Right ventricle myocardium inferior (tissue), 1 donor: ENCODE data around the gene DOCK11. TPM values are rescaled to one million over a fixed set of nuclear protein-coding genes. Genes with fewer than 3 reads are reported as not detected.
"Not testable (repeated sequence)": the region's sequence is repeated elsewhere in the genome, so short reads cannot be mapped to it uniquely, and the experiment has no call there.

Experiments used
- ATAC-seq: fragments of 200-7000 bp; cut with Tn5 transposase; one replicate; pipeline ENCODE4 v1.9.1; 2020; ENCODE audit warnings: mild to moderate bottlenecking, moderate library complexity
- DNase-seq: peaks from one replicate; pipeline ENCODE4 v3.0.0; 2021; ENCODE audit errors: missing footprints
- intact Hi-C: fragments of 100-400 bp; cut with DNase I; formaldehyde crosslinking; loops from one replicate; pipeline ENCODE4 v1.11.0; 2022
- long read RNA-seq: library from polyadenylated mRNA; unstranded; transcript quantifications from one replicate; pipeline ENCODE4 v2.0.0, GENCODE V29; 2021
- total RNA-seq: library from RNA; stranded (reverse); fragmentation: NEBNext Ultra II Directional; extraction: Animal tissue kit (Norgen Biotek cat#: 25700); gene quantifications from one replicate; pipeline ENCODE4 v1.2.1, GENCODE V29; 2021
- donor health status: DM: no; HTN: yes; CAD: no; lungs with severe emphysema.

Gene DOCK11
- 6.9 TPM for total RNA-seq
- long read RNA-seq = 0 reads

DNA sequence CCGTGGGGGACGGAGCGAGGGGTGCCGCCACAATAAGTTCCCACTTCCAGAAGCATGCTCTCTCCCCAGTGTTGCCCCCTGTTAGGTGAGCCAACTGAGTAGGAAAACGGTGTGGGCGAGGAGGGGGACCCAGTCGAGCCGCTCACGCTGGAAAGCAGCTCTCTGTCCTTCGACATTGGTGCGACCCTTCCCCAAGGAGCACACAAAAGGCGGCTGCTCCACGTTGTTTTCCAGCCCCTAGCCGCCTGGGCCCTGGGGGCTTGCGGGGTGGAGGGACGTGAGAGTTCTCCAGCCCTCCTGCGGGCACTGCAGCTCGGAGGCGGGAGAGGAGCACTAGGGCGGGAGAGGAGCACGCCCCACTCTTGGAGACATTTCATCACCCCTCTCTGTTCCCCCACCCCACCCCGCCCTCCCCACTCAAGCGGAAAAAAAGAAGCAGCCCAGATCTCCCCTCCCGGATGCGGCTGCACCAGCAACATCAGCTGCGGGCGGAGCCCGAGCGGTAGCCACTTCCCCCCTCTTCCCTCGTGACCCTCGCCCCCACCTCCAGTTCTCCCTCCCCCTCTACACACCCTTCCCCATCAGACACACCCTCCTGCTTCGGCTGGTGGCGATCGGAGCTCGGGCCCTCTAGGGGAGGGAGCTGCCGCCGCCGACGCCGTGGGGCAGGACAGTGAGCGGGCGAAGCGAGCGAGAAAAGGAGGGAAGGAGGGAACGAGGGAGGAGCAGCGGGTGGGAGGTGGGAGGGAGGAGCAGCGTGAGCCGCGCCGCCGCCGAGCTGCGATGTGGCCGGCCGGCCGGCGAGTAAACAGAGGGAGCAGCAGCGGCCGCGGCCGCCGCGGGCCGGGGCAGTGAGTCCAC, at the start of gene DOCK11:
DOCK11 (plus strand) TSS at position 755 of the 861 bp plus-strand sequence. CDS start 157 bp downstream, outside the sequence.
- ATAC-seq = peak; percentile 96
- intact Hi-C loops = no loop called here
- DNase-seq = peak; percentile 91

- intact Hi-C loops = no loop called here
- no peak for DNase-seq
- ATAC-seq = no peak
Observed at GRCh38 chrX:118448273-118448783, 47.3 kb upstream of the DOCK11 start.

GRCh38 chrX:118455013-118455412, 40.6 kb upstream of the DOCK11 start:
- ATAC-seq = no peak
- intact Hi-C loops = no loop called here
- DNase-seq = no peak

GRCh38 chrX:118459494-118459893, 36.1 kb upstream of the DOCK11 start:
- DNase-seq = no peak
- no peak for ATAC-seq
- intact Hi-C loops = no loop called here

DNA sequence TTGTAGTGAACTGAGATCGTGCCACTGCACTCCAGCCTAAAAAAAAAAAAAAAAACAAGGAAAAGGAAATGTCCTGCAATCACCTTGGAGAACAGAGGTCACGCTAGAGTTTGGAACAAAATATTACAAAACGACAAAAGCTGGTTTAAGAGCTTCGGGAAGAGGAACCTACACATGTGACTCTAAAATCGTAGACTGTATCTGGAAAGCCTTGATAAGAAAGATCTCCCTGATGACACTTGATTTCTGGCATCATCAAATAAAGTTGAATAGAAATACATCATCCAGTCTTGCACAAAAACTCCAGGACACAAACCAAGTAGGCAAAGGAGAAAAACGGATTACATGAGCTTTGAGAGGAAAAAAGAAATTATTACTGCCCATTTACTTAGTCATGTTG, 31.1 kb upstream of the DOCK11 start:
- no peak for ATAC-seq

GRCh38 chrX:118468122-118468521, 27.5 kb upstream of the DOCK11 start:
- no peak for DNase-seq
- intact Hi-C loops = no loop called here
- ATAC-seq = no peak

More for the DNA sequence above, 31.1 kb upstream of the DOCK11 start:
- DNase-seq = no peak
- intact Hi-C loops = loop anchor here (5.0 kb wide), 1 partner anchor 138 kb away; no protein-coding TSS in a partner anchor

DNA sequence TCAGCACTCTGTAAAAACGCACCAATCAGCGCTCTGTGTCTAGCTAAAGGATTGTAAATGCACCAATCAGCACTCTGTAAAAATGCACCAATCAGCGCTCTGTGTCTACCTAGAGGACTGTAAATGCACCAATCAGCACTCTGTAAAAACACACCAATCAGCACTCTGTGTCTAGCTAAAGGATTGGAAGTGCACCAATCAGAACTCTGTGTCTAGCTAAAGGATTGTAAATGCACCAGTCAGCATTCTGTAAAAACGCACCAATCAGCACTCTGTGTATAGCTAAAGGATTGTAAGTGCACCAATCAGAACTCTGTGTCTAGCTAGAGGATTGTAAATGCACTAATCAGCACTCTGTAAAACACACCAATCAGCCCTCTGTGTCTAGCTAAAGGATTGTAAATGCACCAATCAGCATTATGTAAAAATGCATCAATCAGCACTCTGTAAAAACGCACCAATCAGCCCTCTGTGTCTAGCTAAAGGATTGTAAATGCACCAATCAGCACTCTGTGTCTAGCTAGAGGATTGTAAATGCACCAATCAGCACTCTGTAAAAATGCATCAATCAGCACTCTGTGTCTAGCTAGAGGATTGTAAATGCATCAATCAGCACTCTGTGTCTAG, 24.8 kb upstream of the DOCK11 start:
- DNase-seq, ATAC-seq, intact Hi-C loops: not testable (repeated sequence)

- ATAC-seq = no peak
- no peak for DNase-seq
- intact Hi-C loops = no loop called here
Observed at GRCh38 chrX:118474586-118474985, 21.0 kb upstream of the DOCK11 start.

- ATAC-seq = no peak
- no peak for DNase-seq
- intact Hi-C loops = no loop called here
Observed at GRCh38 chrX:118475903-118476302, 19.7 kb upstream of the DOCK11 start.

DNA sequence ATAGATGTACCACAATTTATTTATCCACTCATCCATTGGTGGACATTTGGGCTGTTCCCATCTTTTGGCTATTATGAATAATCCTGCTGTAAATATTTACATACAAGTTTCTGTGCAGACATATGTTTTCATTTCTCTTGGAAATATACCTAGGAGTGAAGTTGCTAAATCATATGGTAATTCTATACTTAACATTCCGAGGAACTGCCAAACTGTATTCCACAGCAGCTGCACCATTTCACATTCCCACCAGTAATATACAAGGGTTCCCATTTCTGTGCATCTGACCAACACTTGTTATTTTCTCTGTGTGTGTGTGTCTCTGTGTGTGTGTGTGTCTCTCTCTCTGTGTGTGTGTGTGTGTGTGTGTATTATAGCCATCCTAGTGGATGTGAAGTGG, 15.4 kb upstream of the DOCK11 start:
- ATAC-seq (no peak), DNase-seq (no peak)
- intact Hi-C loops = no loop called here

- intact Hi-C loops, DNase-seq, ATAC-seq: not testable (repeated sequence)
Observed at GRCh38 chrX:118482384-118482783, 13.2 kb upstream of the DOCK11 start.

DNA sequence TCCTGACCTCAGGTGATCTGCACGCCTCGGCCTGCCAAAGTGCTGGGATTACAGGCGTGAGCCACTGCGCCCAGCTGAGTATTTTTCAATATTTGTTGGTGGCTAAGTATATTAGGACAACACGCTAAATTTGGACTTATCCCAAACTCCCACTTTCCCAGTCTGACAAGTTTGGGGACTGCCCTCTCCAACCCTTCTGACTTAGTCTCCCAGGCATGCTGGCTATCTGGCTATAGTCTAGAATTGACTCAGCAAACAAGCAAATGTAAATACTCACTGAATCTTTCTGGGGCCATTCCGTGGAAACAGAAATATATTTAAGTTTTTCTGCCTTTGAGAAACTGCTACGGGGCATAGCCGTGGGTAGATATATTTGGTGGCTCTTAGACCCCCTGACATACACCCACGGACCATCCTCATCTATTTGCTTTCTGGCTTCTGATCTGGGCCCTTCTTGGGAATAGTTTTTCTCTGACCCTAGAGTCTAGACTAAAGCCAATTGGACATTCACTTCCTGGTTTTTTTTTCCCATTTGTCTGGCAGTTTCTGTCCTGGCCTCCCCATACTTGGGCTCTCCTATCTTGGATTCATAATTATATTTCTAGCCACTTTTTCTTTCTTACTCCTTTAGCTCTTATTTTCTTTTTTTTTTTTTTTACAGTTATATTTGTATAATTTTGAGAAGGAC, 11.3 kb upstream of the DOCK11 start:
- intact Hi-C loops = no loop called here
- ATAC-seq (no peak), DNase-seq (no peak)

DNA sequence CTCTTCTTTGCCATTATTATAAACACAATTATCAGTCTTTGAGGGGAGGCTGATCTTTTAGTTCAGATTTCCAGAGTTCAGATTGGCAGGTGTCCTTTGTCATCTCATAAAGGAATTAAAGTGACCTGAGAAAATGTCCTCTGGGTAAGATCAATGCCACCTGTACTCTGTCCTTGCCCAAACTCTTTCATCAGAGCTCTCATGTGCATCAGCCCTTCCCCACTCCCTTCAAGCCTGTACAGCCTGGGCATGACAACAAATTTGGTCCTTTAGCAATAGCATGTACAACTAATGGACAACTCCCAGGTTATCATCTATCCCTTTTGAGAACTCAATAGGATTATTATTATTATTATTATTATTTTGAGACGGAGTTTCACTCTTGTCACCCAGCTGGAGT, 8.9 kb upstream of the DOCK11 start:
- ATAC-seq, intact Hi-C loops, DNase-seq: not testable (repeated sequence)

DNA sequence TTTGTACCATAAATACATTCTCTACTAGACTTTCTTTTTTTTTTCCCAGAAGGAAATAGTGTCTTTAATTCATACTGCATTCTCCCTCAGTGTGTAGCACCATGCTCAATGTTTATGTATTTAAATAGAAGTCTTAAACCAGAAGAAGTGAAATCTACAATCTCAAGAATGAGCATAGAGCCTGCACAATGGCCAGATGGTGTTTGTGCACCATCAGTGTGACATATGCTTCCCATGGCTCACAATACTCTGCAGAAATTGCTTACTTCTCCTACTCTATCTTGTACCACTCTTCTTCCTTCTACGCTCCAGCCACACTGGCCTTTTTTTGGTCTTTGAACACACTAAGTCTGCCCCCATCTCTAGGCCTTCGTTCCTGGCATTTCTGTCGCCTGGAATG, 2.6 kb upstream of the DOCK11 start:
- DNase-seq (no peak), ATAC-seq (no peak)
- intact Hi-C loops = no loop called here

DNA sequence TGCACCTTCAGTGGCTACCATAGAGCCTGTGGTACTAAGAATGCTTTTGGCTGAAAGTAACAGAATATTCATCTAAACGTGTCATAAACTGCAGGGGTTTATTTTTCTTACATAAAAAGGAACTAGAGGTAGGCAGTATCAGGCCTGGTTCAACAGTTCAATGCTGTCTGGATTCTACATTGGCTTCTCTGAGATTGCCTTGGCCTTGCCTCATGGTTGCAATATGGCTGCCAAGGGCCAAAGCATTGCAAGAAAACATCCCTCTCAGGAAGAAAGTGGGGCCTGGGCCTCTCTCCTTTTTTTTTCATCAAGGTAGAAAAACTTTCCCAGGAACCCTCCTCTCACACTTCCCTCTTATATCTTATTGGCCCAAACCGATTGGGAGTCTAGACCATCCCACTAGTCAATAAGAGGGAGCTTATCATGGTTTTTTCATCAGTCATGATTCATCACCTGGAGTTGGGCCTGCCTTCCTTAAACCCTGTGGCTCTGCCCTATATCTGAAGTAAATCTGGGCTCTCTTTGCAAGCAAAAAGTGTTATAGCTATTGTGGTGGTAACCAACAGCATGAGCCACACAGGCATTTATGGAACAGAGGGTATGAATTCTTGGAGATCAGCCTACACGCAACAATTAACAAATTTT, 1.8 kb upstream of the DOCK11 start:
- intact Hi-C loops = no loop called here
- ATAC-seq (no peak), DNase-seq (no peak)

DNA sequence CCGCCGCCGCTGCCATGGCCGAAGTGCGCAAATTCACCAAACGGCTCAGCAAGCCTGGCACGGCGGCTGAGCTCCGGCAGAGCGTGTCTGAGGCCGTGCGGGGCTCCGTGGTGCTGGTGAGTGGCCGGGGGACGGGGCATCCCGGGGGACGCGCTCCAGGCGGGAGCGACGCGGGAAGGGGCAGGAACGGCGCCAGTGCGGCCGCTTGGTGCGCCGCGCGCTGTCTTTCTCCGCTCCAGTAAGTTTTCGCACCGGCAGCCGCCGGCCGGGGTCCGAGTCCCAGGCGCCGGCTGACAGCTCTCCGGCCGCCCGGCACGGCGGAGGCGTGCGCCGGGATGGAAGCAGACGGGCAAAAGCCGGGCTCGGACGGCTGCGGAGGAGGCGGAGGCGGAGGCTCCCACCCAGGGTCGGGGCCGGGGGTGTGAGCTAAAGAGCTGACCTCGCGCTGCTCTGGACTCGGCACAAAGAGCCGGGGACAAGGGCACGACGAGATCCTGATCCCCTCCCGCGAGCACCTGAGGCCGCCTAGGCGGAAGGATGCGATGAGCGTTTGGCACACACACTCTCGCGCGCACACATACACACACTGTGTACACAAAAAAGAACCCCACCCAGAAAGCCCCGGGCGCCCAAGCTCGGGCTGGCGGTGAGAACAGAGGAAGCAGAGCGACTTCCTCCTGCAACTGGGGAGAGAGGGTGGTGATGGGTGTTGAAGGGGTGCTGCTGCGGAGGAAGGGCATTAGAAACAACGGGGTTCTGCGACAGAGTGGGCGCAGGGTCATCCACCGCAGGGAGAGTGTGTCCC, 545 bp downstream of the DOCK11 start:
- DNase-seq (peak; percentile 84), ATAC-seq (peak; percentile 32)
- intact Hi-C loops = no loop called here

DNA sequence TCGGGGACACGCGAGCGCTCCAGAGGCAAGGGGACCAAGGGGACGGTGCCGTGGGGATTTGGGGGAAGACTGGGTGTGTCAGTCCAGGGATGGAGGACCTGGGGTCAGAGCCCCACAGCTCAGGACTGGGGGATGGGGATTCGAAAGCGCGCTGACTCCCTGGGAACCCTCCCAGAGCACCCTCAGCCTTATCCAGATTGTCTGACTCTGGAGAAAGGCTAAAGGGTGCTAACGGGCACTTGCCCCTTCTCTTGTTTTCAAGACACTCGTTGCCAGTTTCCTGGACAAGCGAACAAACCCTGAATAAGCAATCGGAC, 1.1 kb downstream of the DOCK11 start:
- DNase-seq = no peak
- no peak for ATAC-seq
- intact Hi-C loops = no loop called here

GRCh38 chrX:118497180-118497818, 1.7 kb downstream of the DOCK11 start:
- DNase-seq (no peak), ATAC-seq (no peak)
- intact Hi-C loops = no loop called here
